CD4-positive, CD25-positive, alpha-beta regulatory T cell (primary cell): ENCODE results near the gene RFK. TPM values are rescaled to one million over a fixed set of nuclear protein-coding genes. Genes with fewer than 3 reads are reported as not detected.

ENCODE experiments used
- ATAC-seq, 2 donors: fragments of 150-1000 bp; cut with Tn5 transposase; one replicate each; pipeline ENCODE4 v1.10.0; 2021; ENCODE audit warnings: low read depth in 2 of 2, moderate number of reproducible peaks in 2 of 2, moderate library complexity in 1 of 2
- DNase-seq, 3 donors: peaks; one replicate each; pipeline versions ENCODE4 v3.0.0 to v3.0.0-alpha.2; 2012 to 2022; ENCODE audit warnings: mixed read lengths in 1 of 3
- H3K27ac ChIP-seq: one replicate; pipeline ENCODE4 v1.7.0; 2013; ENCODE audit warnings: mild to moderate bottlenecking, low read length; ENCODE audit not compliant: insufficient read depth, poor library complexity, severe bottlenecking
- H3K27me3 ChIP-seq: one replicate; pipeline ENCODE4 v1.7.0; 2013; ENCODE audit warnings: low read length; ENCODE audit not compliant: control insufficient read depth, insufficient read depth
- H3K36me3 ChIP-seq: one replicate; pipeline ENCODE4 v1.7.0; 2013; ENCODE audit warnings: mild to moderate bottlenecking, low read length, moderate library complexity; ENCODE audit not compliant: control insufficient read depth, insufficient read depth
- H3K4me1 ChIP-seq: 2 replicates; pipeline ENCODE4 v1.7.0; 2013; ENCODE audit warnings: mild to moderate bottlenecking, low read length; ENCODE audit not compliant: insufficient read depth, control insufficient read depth, poor library complexity, severe bottlenecking
- H3K4me3 ChIP-seq: one replicate; pipeline ENCODE4 v1.7.0; 2013; ENCODE audit warnings: low read depth, mild to moderate bottlenecking, low read length, moderate library complexity
- H3K9me3 ChIP-seq, 2 experiments: 1 replicate in 1 of 2; 2 replicates in 1 of 2; pipeline ENCODE4 v1.7.0; 2013; ENCODE audit warnings: low read length in 2 of 2, mild to moderate bottlenecking in 1 of 2, moderate library complexity in 1 of 2; ENCODE audit not compliant: control insufficient read depth in 2 of 2
- H3K27ac Mint-ChIP-seq, 3 donors: one replicate each; pipeline ENCODE4 v1.8.0; 2020 to 2022; ENCODE audit warnings: mild to moderate bottlenecking in 3 of 3, mixed read lengths in 3 of 3, moderate library complexity in 2 of 3
- H3K27me3 Mint-ChIP-seq: one replicate; pipeline ENCODE4 v1.8.0; 2022; ENCODE audit warnings: mild to moderate bottlenecking, mixed read lengths
- H3K36me3 Mint-ChIP-seq: one replicate; pipeline ENCODE4 v1.8.0; 2020; ENCODE audit warnings: mixed read lengths
- H3K4me1 Mint-ChIP-seq, 4 donors: one replicate each; pipeline ENCODE4 v1.8.0; 2020 to 2022; ENCODE audit warnings: mixed read lengths in 4 of 4, mild to moderate bottlenecking in 1 of 4
- H3K4me3 Mint-ChIP-seq, 4 donors: one replicate each; pipeline ENCODE4 v1.8.0; 2020 to 2022; ENCODE audit warnings: mild to moderate bottlenecking in 4 of 4, mixed read lengths in 4 of 4, moderate library complexity in 3 of 4
- H3K9me3 Mint-ChIP-seq, 7 donors: one replicate each; pipeline ENCODE4 v1.8.0; 2020 to 2022; ENCODE audit warnings: mixed read lengths in 7 of 7, mild to moderate bottlenecking in 3 of 7, moderate library complexity in 2 of 7
- polyA plus RNA-seq, 4 donors: library from polyadenylated mRNA; unstranded; fragments of 300-500 nt; fragmentation: Illumina TruSeq; gene quantifications; one replicate each; pipeline ENCODE4 v1.2.3, GENCODE V29; 2021
- total RNA-seq: library from RNA; stranded (reverse); gene quantifications from one replicate; pipeline ENCODE4 v1.2.3, GENCODE V29; 2022

RFK gene
- total and polyA plus RNA-seq, 5 donors from 2014 or later, result 12.4 to 39.7 (median 33.7) TPM

DNA sequence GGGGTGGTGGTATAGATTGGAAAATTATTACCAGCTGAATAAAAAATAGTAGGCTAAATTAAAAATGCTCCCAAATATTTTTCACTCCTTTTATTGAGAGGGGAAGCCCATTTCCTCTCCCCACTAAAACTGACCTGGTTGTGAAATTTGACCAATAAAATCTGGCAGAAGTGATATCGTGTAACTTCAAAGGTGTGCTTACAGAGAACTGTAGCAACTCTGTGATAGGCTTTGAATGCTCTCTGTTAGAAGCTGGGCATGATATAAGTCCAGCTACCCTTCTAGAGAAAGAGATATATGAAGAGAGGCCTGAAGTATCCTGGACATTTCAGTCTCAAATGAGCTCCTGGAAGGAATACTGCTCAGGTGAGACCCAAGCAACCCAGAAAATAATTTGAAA lies 10.2 kb upstream of the RFK start:
- no peak for ATAC-seq
- Histone ChIP-seq H3K4me3 (no peak overlapping the region), H3K27me3 (no peaks in the 10 kb centered on the region), H3K9me3 (no peaks in the 10 kb centered on the region), H3K27ac (no peak overlapping the region), H3K4me1 (peaks cover 7% of the 10 kb centered on the region), H3K36me3 (no peaks in the 10 kb centered on the region)
- no peak overlapping the region for H3K27ac Mint-ChIP-seq
- H3K9me3 Mint-ChIP-seq, result no peaks in the 10 kb centered on the region
- no peak for DNase-seq
- no peaks in the 10 kb centered on the region for H3K36me3 Mint-ChIP-seq
- H3K4me1 Mint-ChIP-seq, result peaks cover 7 to 15% (median 11%) of the 10 kb centered on the region in 4 donors
- H3K27me3 Mint-ChIP-seq, result no peaks in the 10 kb centered on the region
- H3K4me3 Mint-ChIP-seq, result no peak overlapping the region

DNA sequence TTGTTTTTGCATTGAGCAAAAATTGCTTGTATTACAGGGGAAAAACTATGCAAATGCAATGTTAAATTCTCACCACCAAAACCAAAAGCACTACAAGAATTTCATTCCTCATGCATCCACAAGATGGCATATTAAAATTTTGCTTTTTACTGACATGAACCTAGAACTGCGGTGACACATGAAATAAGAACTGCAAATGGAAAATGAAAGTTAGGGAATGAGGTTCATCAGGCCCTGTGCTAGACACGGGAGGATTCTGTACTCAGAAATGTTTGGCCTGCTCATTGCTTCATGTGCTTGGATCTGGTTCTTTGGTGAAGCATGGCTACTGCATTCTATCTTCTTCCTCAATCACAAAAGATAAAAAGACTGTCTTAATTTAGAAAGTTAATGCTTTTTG lies 9.1 kb upstream of the RFK start:
- H3K36me3 ChIP-seq, result no peaks in the 10 kb centered on the region
- H3K9me3 ChIP-seq, result no peaks in the 10 kb centered on the region
- H3K27me3 ChIP-seq, result no peaks in the 10 kb centered on the region
- H3K4me1 ChIP-seq, result peaks cover 7% of the 10 kb centered on the region
- DNase-seq (peak in 2 of 3 donors; percentile 64 to 81), ATAC-seq (peak; percentile 77 to 87)
- peaks cover 7 to 15% (median 11%) of the 10 kb centered on the region in 4 donors for H3K4me1 Mint-ChIP-seq
- H3K27ac Mint-ChIP-seq, result peak overlapping the region; percentile 34 to 78 (median 75)
- H3K27me3 Mint-ChIP-seq, result no peaks in the 10 kb centered on the region
- peak overlapping the region; percentile 12 to 84 (median 74) for H3K4me3 Mint-ChIP-seq
- H3K36me3 Mint-ChIP-seq, result no peaks in the 10 kb centered on the region
- H3K9me3 Mint-ChIP-seq, result peaks cover 0 to 2% (median 0%) of the 10 kb centered on the region in 7 donors
- peak overlapping the region; percentile 76 for H3K4me3 ChIP-seq
- peak overlapping the region; percentile 57 for H3K27ac ChIP-seq

DNA sequence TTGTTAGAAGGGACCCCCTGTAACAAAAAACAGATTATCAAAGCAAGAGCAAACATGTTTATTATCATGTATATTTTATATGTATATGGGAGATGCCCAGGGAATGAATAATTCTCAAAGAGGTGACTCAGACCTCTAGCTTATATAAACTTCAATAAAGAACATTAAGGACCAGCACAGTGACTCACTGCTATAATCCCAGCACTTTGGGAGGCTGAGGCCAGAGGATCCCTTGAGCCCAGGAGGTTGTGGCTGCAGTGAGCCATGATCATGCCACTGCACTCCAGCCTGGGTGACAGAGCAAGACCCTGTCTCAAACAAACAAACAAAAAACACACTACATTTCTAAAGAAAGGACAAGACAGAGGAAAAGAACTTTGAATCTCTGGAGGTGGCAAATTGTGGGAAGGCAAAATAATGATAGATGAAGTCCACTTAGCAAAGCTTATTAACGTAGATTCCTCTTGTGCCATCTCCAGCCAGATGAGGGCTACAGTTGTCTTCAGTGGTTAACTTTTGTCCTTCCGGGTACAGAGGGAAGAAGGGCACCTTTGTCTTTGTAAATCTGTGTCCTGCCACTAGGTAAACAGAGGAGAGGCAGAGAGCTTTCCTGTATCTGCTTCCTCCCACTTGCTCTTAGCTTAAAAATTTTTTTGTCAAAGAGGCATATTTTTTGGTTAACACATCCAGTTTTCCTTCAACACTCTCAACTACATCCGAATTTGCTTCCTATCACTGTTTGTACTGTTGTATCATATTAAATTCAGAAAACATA lies 7.5 kb upstream of the RFK start:
- H3K4me3 Mint-ChIP-seq, result no peak overlapping the region
- H3K36me3 Mint-ChIP-seq, result no peaks in the 10 kb centered on the region
- H3K27ac Mint-ChIP-seq, result no peak overlapping the region
- Histone ChIP-seq H3K4me3 (no peak overlapping the region), H3K36me3 (no peaks in the 10 kb centered on the region), H3K9me3 (no peaks in the 10 kb centered on the region), H3K4me1 (peaks cover 7% of the 10 kb centered on the region), H3K27ac (no peak overlapping the region), H3K27me3 (no peaks in the 10 kb centered on the region)
- ATAC-seq, result no peak
- no peaks in the 10 kb centered on the region for H3K27me3 Mint-ChIP-seq
- no peak for DNase-seq
- peaks cover 7 to 15% (median 11%) of the 10 kb centered on the region in 4 donors for H3K4me1 Mint-ChIP-seq
- peaks cover 0 to 2% (median 0%) of the 10 kb centered on the region in 7 donors for H3K9me3 Mint-ChIP-seq

DNA sequence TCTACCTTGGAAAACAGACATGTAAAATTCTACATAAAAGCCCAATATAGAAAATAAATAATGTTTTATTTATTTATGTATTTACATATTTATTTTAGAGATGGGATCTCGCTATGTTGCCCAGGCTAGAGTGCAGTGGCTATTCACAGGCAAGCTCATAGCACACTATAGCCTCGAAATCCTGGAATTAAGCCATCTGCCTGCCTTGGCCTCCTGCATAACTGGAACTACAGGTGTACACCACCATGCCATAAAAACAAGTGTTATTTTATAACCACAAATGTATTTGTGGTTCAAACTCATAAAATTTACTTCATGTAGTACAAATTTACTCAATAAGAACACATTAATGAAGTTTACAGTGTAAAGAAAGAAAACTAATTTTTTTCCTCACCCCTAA lies 7.0 kb upstream of the RFK start:
- no peak overlapping the region for H3K27ac Mint-ChIP-seq
- no peaks in the 10 kb centered on the region for H3K36me3 Mint-ChIP-seq

GRCh38 chr9:76400534-76401096 lies 6.4 kb upstream of the RFK start:
- Histone ChIP-seq H3K9me3 (no peaks in the 10 kb centered on the region), H3K4me3 (no peak overlapping the region), H3K4me1 (peaks cover 8% of the 10 kb centered on the region), H3K27ac (no peak overlapping the region), H3K36me3 (no peaks in the 10 kb centered on the region), H3K27me3 (no peaks in the 10 kb centered on the region)
- DNase-seq (peak in 1 of 3 donors; percentile 69), ATAC-seq (no peak)
- peaks cover 0 to 2% (median 0%) of the 10 kb centered on the region in 7 donors for H3K9me3 Mint-ChIP-seq
- H3K27ac Mint-ChIP-seq, result no peak overlapping the region
- no peaks in the 10 kb centered on the region for H3K36me3 Mint-ChIP-seq
- H3K4me1 Mint-ChIP-seq, result peaks cover 7 to 18% (median 12%) of the 10 kb centered on the region in 4 donors
- H3K4me3 Mint-ChIP-seq, result peak overlapping the region in 1 of 4 donors; percentile 8
- H3K27me3 Mint-ChIP-seq, result no peaks in the 10 kb centered on the region

More for the DNA sequence above, 7.0 kb upstream of the RFK start:
- Histone ChIP-seq H3K4me1 (peaks cover 7% of the 10 kb centered on the region), H3K9me3 (no peaks in the 10 kb centered on the region), H3K4me3 (no peak overlapping the region), H3K27ac (no peak overlapping the region), H3K27me3 (no peaks in the 10 kb centered on the region), H3K36me3 (no peaks in the 10 kb centered on the region)
- Mint-ChIP-seq H3K9me3 (peaks cover 0 to 2% (median 0%) of the 10 kb centered on the region in 7 donors), H3K4me3 (no peak overlapping the region), H3K4me1 (peaks cover 7 to 15% (median 11%) of the 10 kb centered on the region in 4 donors), H3K27me3 (no peaks in the 10 kb centered on the region)
- DNase-seq (no peak), ATAC-seq (no peak)

DNA sequence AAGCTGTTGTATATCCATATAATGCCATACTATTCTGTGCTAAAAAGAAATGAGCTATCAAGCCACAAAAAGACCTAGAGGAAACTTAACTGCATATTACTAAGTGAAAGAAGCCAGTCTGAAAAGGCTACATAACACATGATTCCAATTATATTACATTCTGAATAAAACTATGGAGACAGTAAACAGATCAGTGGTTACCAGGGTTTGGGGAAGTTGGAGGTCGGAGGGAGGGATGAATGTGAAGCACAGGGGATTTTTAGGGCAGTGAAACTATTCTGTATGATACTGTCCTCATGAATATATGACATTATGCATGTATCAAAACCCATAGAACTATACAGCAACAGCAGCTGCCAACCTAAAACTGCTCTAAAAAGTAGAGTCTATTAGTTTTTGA lies 5.6 kb upstream of the RFK start:
- Histone ChIP-seq H3K4me3 (no peak overlapping the region), H3K4me1 (peaks cover 16% of the 10 kb centered on the region), H3K27ac (no peak overlapping the region), H3K27me3 (no peaks in the 10 kb centered on the region), H3K36me3 (no peaks in the 10 kb centered on the region), H3K9me3 (no peaks in the 10 kb centered on the region)
- Mint-ChIP-seq H3K27me3 (peaks cover under 1% of the 10 kb centered on the region), H3K27ac (no peak overlapping the region), H3K4me1 (peaks cover 8 to 23% (median 16%) of the 10 kb centered on the region in 4 donors), H3K36me3 (no peaks in the 10 kb centered on the region), H3K4me3 (no peak overlapping the region), H3K9me3 (peaks cover 0 to 2% (median 0%) of the 10 kb centered on the region in 7 donors)
- DNase-seq, result no peak
- no peak for ATAC-seq

DNA sequence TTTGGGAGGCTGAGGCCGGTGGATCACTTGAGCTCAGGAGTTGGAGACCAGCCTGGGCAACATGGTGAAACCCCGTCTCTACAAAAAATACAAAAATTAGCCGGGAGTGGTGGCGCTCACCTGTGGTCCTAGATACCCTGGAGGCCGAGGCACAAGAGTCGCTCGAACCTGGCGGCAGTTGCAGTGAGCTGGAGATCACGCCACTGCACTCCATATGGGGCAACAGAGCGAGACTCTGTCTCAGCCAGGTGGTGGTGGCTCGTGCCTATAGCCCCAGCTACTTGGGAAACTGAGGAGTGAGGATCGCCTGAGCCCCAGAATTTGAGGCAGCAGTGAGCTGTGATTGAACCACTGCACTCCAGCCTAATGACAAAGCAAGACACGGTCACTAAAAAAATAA lies 2.4 kb upstream of the RFK start:
- DNase-seq (no peak), ATAC-seq (no peak)
- Histone ChIP-seq H3K27me3 (no peaks in the 10 kb centered on the region), H3K4me1 (peaks cover 26% of the 10 kb centered on the region), H3K27ac (no peak overlapping the region), H3K36me3 (no peaks in the 10 kb centered on the region), H3K9me3 (no peaks in the 10 kb centered on the region), H3K4me3 (no peak overlapping the region)
- peaks cover 12 to 32% (median 23%) of the 10 kb centered on the region in 4 donors for H3K4me1 Mint-ChIP-seq
- peaks cover 7% of the 10 kb centered on the region for H3K36me3 Mint-ChIP-seq
- H3K27ac Mint-ChIP-seq, result no peak overlapping the region
- H3K9me3 Mint-ChIP-seq, result peaks cover 0 to 5% (median 0%) of the 10 kb centered on the region in 7 donors
- H3K4me3 Mint-ChIP-seq, result no peak overlapping the region
- H3K27me3 Mint-ChIP-seq, result peaks cover 13% of the 10 kb centered on the region
